OCI-LY7 (cell line): ENCODE measurements around the gene MON1A. TPM values are rescaled to one million over a fixed set of nuclear protein-coding genes. Genes with fewer than 3 reads are reported as not detected.

Source experiments
- small RNA-seq: library from RNA; depleted of rRNA; stranded (forward); fragments of <200 nt; gene quantifications from one replicate; pipeline ENCODE3, GENCODE V24; 2014
- total RNA-seq, 2 experiments: library from RNA; depleted of rRNA in 1 of 2; stranded (reverse); fragments of >200 nt in 1 of 2; shearing (Covaris generic) in 1 of 2; gene quantifications; 2 replicates each; pipeline ENCODE4 v1.2.3, GENCODE V29; 2014 to 2022

Gene MON1A
- total RNA-seq, 2 experiments from 2014 or later = 7.3 to 10.4 TPM

Small RNA genes within 50 kb of the gene (small RNA-seq; reads per million reads assigned to genes)
- not detected for gene RN7SL217P

Other genes starting within 250 kb of the MON1A start
- 12.5 and 13.1 TPM in 2 replicates for gene MST1, start 240.3 kb downstream of the MON1A start, total RNA-seq (2014; rRNA removed; shearing (Covaris generic))
- 24.2 and 26.2 TPM in 2 replicates for gene MST1, start 240.3 kb downstream of the MON1A start, total RNA-seq (2022)
- gene RNF123, start 240.3 kb downstream of the MON1A start, total RNA-seq (2014; rRNA removed; shearing (Covaris generic)) = 20.8 and 39.2 TPM in 2 replicates
- 48.4 and 50.6 TPM in 2 replicates for gene RNF123, start 240.3 kb downstream of the MON1A start, total RNA-seq (2022)
- gene AMIGO3, start 210.1 kb downstream of the MON1A start, total RNA-seq (2014; rRNA removed; shearing (Covaris generic)) = 2.9 and 4.4 TPM in 2 replicates
- 0.80 TPM in 1 of 2 replicates, not detected in the other for gene AMIGO3, start 210.1 kb downstream of the MON1A start, total RNA-seq (2022)
- gene GMPPB, start 205.9 kb downstream of the MON1A start, total RNA-seq (2014; rRNA removed; shearing (Covaris generic)) = 40.7 and 43.6 TPM in 2 replicates
- 52.4 and 54.5 TPM in 2 replicates for gene GMPPB, start 205.9 kb downstream of the MON1A start, total RNA-seq (2022)
- 23.1 and 27.4 TPM in 2 replicates for gene IP6K1, start 143.3 kb downstream of the MON1A start, total RNA-seq (2014; rRNA removed; shearing (Covaris generic))
- gene IP6K1, start 143.3 kb downstream of the MON1A start, total RNA-seq (2022) = 27.0 and 30.9 TPM in 2 replicates
- not detected in 2 replicates for gene CDHR4, start 129.9 kb downstream of the MON1A start, total RNA-seq (2014; rRNA removed; shearing (Covaris generic))
- gene CDHR4, start 129.9 kb downstream of the MON1A start, total RNA-seq (2022) = 0.32 TPM in 1 of 2 replicates, not detected in the other
- 12.8 and 18.4 TPM in 2 replicates for gene INKA1, start 126.5 kb downstream of the MON1A start, total RNA-seq (2014; rRNA removed; shearing (Covaris generic))
- 7.6 and 7.9 TPM in 2 replicates for gene INKA1, start 126.5 kb downstream of the MON1A start, total RNA-seq (2022)
- 18.1 and 26.3 TPM in 2 replicates for gene UBA7, start 115.9 kb downstream of the MON1A start, total RNA-seq (2014; rRNA removed; shearing (Covaris generic))
- 14.2 and 14.7 TPM in 2 replicates for gene UBA7, start 115.9 kb downstream of the MON1A start, total RNA-seq (2022)
- gene TRAIP, start 73.2 kb downstream of the MON1A start, total RNA-seq (2014; rRNA removed; shearing (Covaris generic)) = 24.4 and 38.6 TPM in 2 replicates
- 41.8 and 48.9 TPM in 2 replicates for gene TRAIP, start 73.2 kb downstream of the MON1A start, total RNA-seq (2022)
- not detected in 2 replicates for gene CAMKV, start 59.9 kb downstream of the MON1A start, total RNA-seq (2014; rRNA removed; shearing (Covaris generic))
- 0.37 and 0.63 TPM in 2 replicates for gene CAMKV, start 59.9 kb downstream of the MON1A start, total RNA-seq (2022)
- gene MST1R, start 25.9 kb downstream of the MON1A start, total RNA-seq (2014; rRNA removed; shearing (Covaris generic)) = 0.05 and 0.82 TPM in 2 replicates
- gene MST1R, start 25.9 kb downstream of the MON1A start, total RNA-seq (2022) = 0.17 and 0.38 TPM in 2 replicates
- gene RBM6, start 10.3 kb upstream of the MON1A start, total RNA-seq (2014; rRNA removed; shearing (Covaris generic)) = 83.7 and 134 TPM in 2 replicates
- gene RBM6, start 10.3 kb upstream of the MON1A start, total RNA-seq (2022) = 173 and 185 TPM in 2 replicates
- 139 and 192 TPM in 2 replicates for gene RBM5, start 159.1 kb upstream of the MON1A start, total RNA-seq (2014; rRNA removed; shearing (Covaris generic))
- 197 and 223 TPM in 2 replicates for gene RBM5, start 159.1 kb upstream of the MON1A start, total RNA-seq (2022)
- 0.28 TPM in 1 of 2 replicates, not detected in the other for gene SEMA3F, start 225.5 kb upstream of the MON1A start, total RNA-seq (2014; rRNA removed; shearing (Covaris generic))
- gene SEMA3F, start 225.5 kb upstream of the MON1A start, total RNA-seq (2022) = 0.18 and 0.84 TPM in 2 replicates